Trophoblast cell (in vitro differentiated cells and primary cell): ENCODE results near the gene ARHGAP42.
A peak's percentile ranks its signal among the peaks of the same experiment; 100 is the strongest.

Experiments used
- DNase-seq, 2 donors: peaks; one replicate each; pipeline ENCODE4 v3.0.0-alpha.2; 2016
- H2AFZ ChIP-seq: 2 replicates; pipeline ENCODE4 v1.6.1; 2013; ENCODE audit warnings: low read length, moderate library complexity, mild to moderate bottlenecking; ENCODE audit not compliant: insufficient read depth, poor library complexity
- H2AK5ac ChIP-seq: 2 replicates; pipeline ENCODE4 v1.6.1; 2013; ENCODE audit warnings: mild to moderate bottlenecking, low read length
- H2BK120ac ChIP-seq: 2 replicates; pipeline ENCODE4 v1.6.1; 2013; ENCODE audit warnings: low read length, mild to moderate bottlenecking, moderate library complexity; ENCODE audit not compliant: insufficient read depth, poor library complexity
- H2BK12ac ChIP-seq: 2 replicates; pipeline ENCODE4 v1.6.1; 2013; ENCODE audit warnings: mild to moderate bottlenecking, low read length, moderate library complexity
- H2BK5ac ChIP-seq: 2 replicates; pipeline ENCODE4 v1.6.1; 2013; ENCODE audit warnings: low read length, low read depth, moderate library complexity, mild to moderate bottlenecking; ENCODE audit not compliant: poor library complexity
- H3K14ac ChIP-seq: 2 replicates; pipeline ENCODE4 v1.6.1; 2013; ENCODE audit warnings: mild to moderate bottlenecking, low read length
- H3K18ac ChIP-seq: 2 replicates; pipeline ENCODE4 v1.6.1; 2013; ENCODE audit warnings: mild to moderate bottlenecking, low read length
- H3K23ac ChIP-seq: 2 replicates; pipeline ENCODE4 v1.6.1; 2013; ENCODE audit warnings: low read length
- H3K27ac ChIP-seq: 2 replicates; pipeline ENCODE4 v1.5.1; 2013; ENCODE audit warnings: low read depth, mild to moderate bottlenecking, inconsistent platforms, low read length, moderate library complexity
- H3K27me3 ChIP-seq: 2 replicates; pipeline ENCODE4 v1.6.1; 2013; ENCODE audit warnings: inconsistent platforms, mild to moderate bottlenecking, low read length, moderate library complexity; ENCODE audit not compliant: insufficient read depth
- H3K36me3 ChIP-seq, 2 experiments: 1 replicate in 1 of 2; 2 replicates in 1 of 2; pipeline ENCODE4 v1.6.1; 2013; ENCODE audit warnings: low read length in 2 of 2, mild to moderate bottlenecking in 2 of 2, moderate library complexity in 1 of 2; ENCODE audit not compliant: insufficient read depth in 2 of 2, control insufficient read depth in 1 of 2
- H3K4ac ChIP-seq: 2 replicates; pipeline ENCODE4 v1.6.1; 2013; ENCODE audit warnings: low read depth, mild to moderate bottlenecking, low read length, moderate library complexity
- H3K4me1 ChIP-seq, 2 experiments: 1 replicate in 1 of 2; 2 replicates in 1 of 2; pipeline ENCODE4 v1.6.1; 2013; ENCODE audit warnings: low read length in 2 of 2, mild to moderate bottlenecking in 2 of 2, moderate library complexity in 1 of 2; ENCODE audit not compliant: insufficient read depth in 2 of 2, control insufficient read depth in 1 of 2
- H3K4me2 ChIP-seq: 2 replicates; pipeline ENCODE4 v1.6.1; 2013; ENCODE audit warnings: inconsistent platforms, mild to moderate bottlenecking, low read length, moderate library complexity
- H3K4me3 ChIP-seq: 2 replicates; pipeline ENCODE4 v1.5.1; 2013; ENCODE audit warnings: mild to moderate bottlenecking, low read depth, low read length, inconsistent platforms
- H3K79me1 ChIP-seq: one replicate; pipeline ENCODE4 v1.6.1; 2013; ENCODE audit warnings: low read length
- H3K79me2 ChIP-seq: 2 replicates; pipeline ENCODE4 v1.6.1; 2013; ENCODE audit warnings: low read length, mild to moderate bottlenecking; ENCODE audit not compliant: control insufficient read depth, insufficient read depth, poor library complexity
- H3K9ac ChIP-seq: 2 replicates; pipeline ENCODE4 v1.6.1; 2013; ENCODE audit warnings: mild to moderate bottlenecking, low read length
- H3K9me3 ChIP-seq: 2 replicates; pipeline ENCODE4 v1.6.1; 2013; ENCODE audit warnings: low read depth, mild to moderate bottlenecking, control low read depth, inconsistent platforms, low read length; ENCODE audit not compliant: insufficient read depth
- H4K12ac ChIP-seq: 2 replicates; pipeline ENCODE4 v1.6.1; 2013; ENCODE audit warnings: low read depth, mild to moderate bottlenecking, low read length, moderate library complexity
- H4K8ac ChIP-seq: 2 replicates; pipeline ENCODE4 v1.6.1; 2013; ENCODE audit warnings: low read depth, mild to moderate bottlenecking, low read length, moderate library complexity
- H4K91ac ChIP-seq: one replicate; pipeline ENCODE4 v1.6.1; 2013; ENCODE audit warnings: low read depth, mild to moderate bottlenecking, low read length, moderate library complexity
- WGBS: extraction: QIAGEN DNeasy Blood & Tissue Kit; methylation state at CpG from one replicate; pipeline ENCODE4 v1.1.7; 2013; ENCODE audit warnings: missing lambda C conversion rate; ENCODE audit not compliant: insufficient read length, insufficient coverage; ENCODE audit errors: extremely low coverage; 5-methylcytosine and 5-hydroxymethylcytosine counted together

Gene ARHGAP42

DNA sequence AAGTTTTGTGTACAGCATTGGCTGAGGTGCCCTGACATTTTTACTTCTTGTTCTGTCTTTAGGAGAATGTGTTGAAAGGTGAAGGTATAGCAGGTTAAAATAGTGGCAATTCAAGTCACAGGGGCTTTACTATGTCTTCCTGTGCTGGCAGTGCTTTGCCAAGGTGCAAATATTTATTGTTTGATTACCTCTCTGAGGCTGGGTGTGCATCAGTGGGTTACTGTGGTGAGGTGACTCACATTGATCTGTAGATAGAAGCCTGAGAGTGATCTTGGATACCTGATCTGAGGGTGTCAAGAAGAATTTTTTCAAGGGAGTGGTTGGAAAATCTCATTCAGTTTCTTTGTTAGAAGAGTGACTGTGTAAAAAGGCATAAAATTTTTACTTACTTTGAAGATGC lies 90.0 kb downstream of the ARHGAP42 start:
- Histone ChIP-seq H3K18ac (no peak overlapping the region), H3K14ac (no peak overlapping the region), H2AFZ (no peak overlapping the region), H3K23ac (no peak overlapping the region), H2AK5ac (no peak overlapping the region), H3K4me2 (no peak overlapping the region), H3K27me3 (no peaks in the 10 kb centered on the region), H3K9me3 (no peaks in the 10 kb centered on the region), H3K36me3 (peaks cover 0 to 5% of the 10 kb centered on the region in 2 experiments), H3K9ac (no peak overlapping the region), H4K8ac (no peak overlapping the region), H3K79me2 (no peaks in the 10 kb centered on the region), H2BK120ac (no peak overlapping the region), H4K91ac (no peak overlapping the region), H3K4me3 (no peak overlapping the region), H3K4me1 (peaks cover 0 to 2% of the 10 kb centered on the region in 2 experiments), H2BK12ac (no peak overlapping the region), H4K12ac (no peak overlapping the region), H3K4ac (no peak overlapping the region), H3K27ac (no peak overlapping the region), H3K79me1 (no peaks in the 10 kb centered on the region), H2BK5ac (no peak overlapping the region)
- no peak for DNase-seq

DNA sequence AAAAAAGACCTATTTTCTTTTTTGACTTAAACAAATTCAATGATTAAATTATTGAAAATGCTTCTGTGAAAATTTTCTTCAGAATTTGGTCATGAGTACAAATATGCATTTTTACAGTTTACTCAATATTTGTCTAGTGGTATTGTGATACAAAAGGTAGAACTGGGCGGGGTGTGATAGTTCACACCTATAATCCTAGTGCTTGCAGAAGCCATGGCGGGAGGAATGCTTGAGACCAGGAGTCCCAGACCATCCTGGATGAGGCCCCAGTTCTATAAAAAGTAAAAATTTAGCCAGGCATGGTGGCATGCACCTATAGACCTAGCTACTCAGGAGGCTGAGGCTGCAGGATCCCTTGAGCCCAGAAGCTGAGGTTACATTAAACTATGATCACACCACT lies 90.6 kb downstream of the ARHGAP42 start:
- Histone ChIP-seq H3K14ac (no peak overlapping the region), H3K4me3 (no peak overlapping the region), H2AK5ac (no peak overlapping the region), H3K27ac (no peak overlapping the region), H2BK12ac (no peak overlapping the region), H3K79me2 (no peaks in the 10 kb centered on the region), H2BK120ac (no peak overlapping the region), H3K4ac (no peak overlapping the region), H3K9ac (no peak overlapping the region), H2AFZ (no peak overlapping the region), H3K4me1 (peaks cover 0 to 2% of the 10 kb centered on the region in 2 experiments), H3K9me3 (no peaks in the 10 kb centered on the region), H2BK5ac (no peak overlapping the region), H3K18ac (no peak overlapping the region), H3K23ac (no peak overlapping the region), H3K4me2 (no peak overlapping the region), H3K36me3 (peaks cover 0 to 5% of the 10 kb centered on the region in 2 experiments), H3K27me3 (no peaks in the 10 kb centered on the region), H4K12ac (no peak overlapping the region), H3K79me1 (no peaks in the 10 kb centered on the region), H4K8ac (no peak overlapping the region), H4K91ac (no peak overlapping the region)
- no peak for DNase-seq
- no CpG with 5 or more reads among the region's 2 CpGs for WGBS

DNA sequence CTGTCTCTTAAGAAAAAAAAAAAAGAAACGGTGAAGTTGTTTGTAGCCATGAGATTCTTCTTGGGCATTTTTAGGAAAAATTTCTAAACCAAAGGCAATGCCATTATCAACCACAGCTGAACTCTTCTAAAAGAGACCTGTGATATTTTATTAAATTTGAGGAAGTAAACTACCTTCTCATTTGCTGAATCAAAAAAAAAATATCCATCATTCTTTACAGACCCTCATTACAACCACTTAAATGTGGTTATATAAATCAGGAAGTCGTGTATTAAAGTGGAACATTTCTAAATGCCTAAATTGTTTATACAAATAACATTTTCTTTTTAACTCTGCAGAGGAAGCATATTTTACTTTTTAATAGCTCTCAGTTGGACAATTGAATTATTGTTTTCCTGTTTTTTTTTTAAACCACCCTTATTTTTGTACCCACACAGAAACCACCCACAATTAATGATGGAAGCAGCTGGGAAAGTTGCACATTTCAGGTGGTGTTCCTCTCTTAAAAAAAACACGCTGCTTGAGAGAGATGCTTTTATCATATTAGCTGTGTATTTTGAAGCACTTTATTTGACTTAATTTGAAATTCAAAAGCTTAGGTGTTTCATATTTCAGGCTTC lies 91.2 kb downstream of the ARHGAP42 start:
- Histone ChIP-seq H3K23ac (no peak overlapping the region), H3K4me1 (peaks cover 0 to 2% of the 10 kb centered on the region in 2 experiments), H2BK5ac (no peak overlapping the region), H3K4me2 (no peak overlapping the region), H3K4ac (no peak overlapping the region), H3K9me3 (no peaks in the 10 kb centered on the region), H3K27me3 (no peaks in the 10 kb centered on the region), H3K9ac (no peak overlapping the region), H3K4me3 (no peak overlapping the region), H4K8ac (no peak overlapping the region), H2BK120ac (no peak overlapping the region), H3K79me2 (no peaks in the 10 kb centered on the region), H2BK12ac (no peak overlapping the region), H2AFZ (no peak overlapping the region), H3K79me1 (no peaks in the 10 kb centered on the region), H3K14ac (no peak overlapping the region), H4K12ac (no peak overlapping the region), H2AK5ac (no peak overlapping the region), H3K27ac (no peak overlapping the region), H3K36me3 (peaks cover 0 to 5% of the 10 kb centered on the region in 2 experiments), H3K18ac (no peak overlapping the region), H4K91ac (no peak overlapping the region)
- DNase-seq = no peak
- WGBS = no CpG with 5 or more reads among the region's 3 CpGs

DNA sequence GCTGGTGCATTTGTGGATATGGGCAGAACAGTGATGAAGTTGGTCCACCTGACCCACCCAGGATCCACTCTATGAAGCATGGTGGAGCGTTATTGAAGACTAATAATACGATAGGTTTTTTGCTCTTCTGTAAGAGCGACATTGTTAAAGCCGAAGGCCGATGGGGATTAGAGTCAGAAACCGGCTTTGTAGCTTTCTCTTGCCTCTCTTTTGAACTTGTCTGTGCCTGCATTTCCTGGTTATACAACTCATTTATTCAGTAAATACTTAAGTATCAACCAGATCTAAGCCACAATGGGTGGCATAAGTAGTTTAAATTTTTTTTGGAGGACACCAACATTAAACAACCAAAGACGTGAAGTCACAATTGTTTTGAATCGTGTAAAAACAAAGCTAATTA lies 93.4 kb downstream of the ARHGAP42 start:
- Histone ChIP-seq H3K23ac (no peak overlapping the region), H3K36me3 (no peaks in the 10 kb centered on the region), H3K4me1 (peaks cover 0 to 2% of the 10 kb centered on the region in 2 experiments), H3K4me3 (no peak overlapping the region), H2AK5ac (no peak overlapping the region), H3K14ac (no peak overlapping the region), H3K27ac (no peak overlapping the region), H4K12ac (no peak overlapping the region), H2AFZ (no peak overlapping the region), H2BK120ac (no peak overlapping the region), H3K4ac (no peak overlapping the region), H3K4me2 (no peak overlapping the region), H3K9me3 (no peaks in the 10 kb centered on the region), H3K18ac (no peak overlapping the region), H3K79me2 (no peaks in the 10 kb centered on the region), H3K27me3 (no peaks in the 10 kb centered on the region), H2BK5ac (no peak overlapping the region), H4K91ac (no peak overlapping the region), H4K8ac (no peak overlapping the region), H3K79me1 (no peaks in the 10 kb centered on the region), H2BK12ac (no peak overlapping the region), H3K9ac (no peak overlapping the region)
- no CpG with 5 or more reads among the region's 8 CpGs for WGBS
- peak in 1 of 2 donors; percentile 10 for DNase-seq
